ENCODE data around the gene NME4. TPM values are rescaled to one million over a fixed set of nuclear protein-coding genes. Genes with fewer than 3 reads are reported as not detected.
A peak's percentile ranks its signal among the peaks of the same experiment; 100 is the strongest.
"Not testable (repeated sequence)": the region's sequence is repeated elsewhere in the genome, so short reads cannot be mapped to it uniquely, and the experiment has no call there.

NME4 gene
- total RNA-seq, 1 donor from 2014 or later = 22.8 TPM

- no peak for DNase-seq
These were observed 19.5 kb upstream of the NME4 start for GRCh38 chr16:377419-377951.

GRCh38 chr16:378113-378820, 18.7 kb upstream of the NME4 start:
- not testable (repeated sequence) for DNase-seq

- no peak for DNase-seq
These were observed 18.2 kb upstream of the NME4 start for GRCh38 chr16:378821-379182.

GRCh38 chr16:379183-379960, 17.6 kb upstream of the NME4 start:
- no peak for DNase-seq

- no peak for DNase-seq
These were observed 16.8 kb upstream of the NME4 start for GRCh38 chr16:379961-380761.

- no peak for DNase-seq
These were observed 16.3 kb upstream of the NME4 start for GRCh38 chr16:380762-381011.

- no peak for DNase-seq
These were observed 15.8 kb upstream of the NME4 start for GRCh38 chr16:381012-381788.

GRCh38 chr16:381789-382717, 14.9 kb upstream of the NME4 start, which contains the start of gene PGAP6:
Gene PGAP6, minus strand, starts transcription at chr16:381978. Its CDS starts 157 bp downstream, at chr16:381821.
- peak; percentile 73 for DNase-seq

- DNase-seq = no peak
These were observed 13.5 kb upstream of the NME4 start for GRCh38 chr16:383326-384051.

GRCh38 chr16:386641-387156, 10.3 kb upstream of the NME4 start:
- DNase-seq = no peak

- DNase-seq = not testable (repeated sequence)
These were observed 9.0 kb upstream of the NME4 start for GRCh38 chr16:387761-388666.

GRCh38 chr16:389352-389751, 7.6 kb upstream of the NME4 start:
- DNase-seq = no peak

GRCh38 chr16:391885-392335, 5.1 kb upstream of the NME4 start:
- DNase-seq = peak; percentile 61

- no peak for DNase-seq
These were observed 4.5 kb upstream of the NME4 start for GRCh38 chr16:392450-393030.

GRCh38 chr16:396199-396598, 800 bp upstream of the NME4 start:
- DNase-seq = no peak

GRCh38 chr16:396605-397004, 394 bp upstream of the NME4 start:
- DNase-seq = peak; percentile 75

GRCh38 chr16:397736-398332, 835 bp downstream of the NME4 start:
- DNase-seq = peak; percentile 81
